ENCODE measurements around the gene DNAH5. TPM values are rescaled to one million over a fixed set of nuclear protein-coding genes. Genes with fewer than 3 reads are reported as not detected.

Gene DNAH5
- total and polyA plus RNA-seq, 2 experiments from 2014 or later = 0.56 to 0.97 TPM

GRCh38 chr5:13932561-13932960 is 11.9 kb downstream of the DNAH5 start (continued):
- TF ChIP-seq EZH2phosphoT487 (IDR thresholded peaks at IDR 0.05; ENCODE audit: unreplicated experiment) (no peak), ZNF331 (CRISPR knock-in tag; IDR thresholded peaks at IDR 0.05; ENCODE audit: low read depth) (no peak), JUNB (IDR thresholded peaks at IDR 0.05; ENCODE audit: unreplicated experiment) (no peak), CREB1 (CRISPR knock-in tag; IDR thresholded peaks at IDR 0.05; ENCODE audit: low read depth) (no peak)

GRCh38 chr5:13932011-13932410 is 12.5 kb downstream of the DNAH5 start:
- Histone ChIP-seq H3K4me2 (no peak overlapping the region), H2AFZ (no peak overlapping the region)
- no peak for ATAC-seq

More at GRCh38 chr5:13932011-13932410, 12.5 kb downstream of the DNAH5 start:
- Histone ChIP-seq H3K4me3 (no peak overlapping the region), H3K27ac (ENCODE audit: low read depth) (no peak overlapping the region), H3K79me2 (replicated peaks; ENCODE audit: insufficient read depth) (no peaks in the 10 kb centered on the region), H3F3A (replicated peaks; ENCODE audit: low read depth) (no peaks in the 10 kb centered on the region), H3K36me3 (ENCODE audit: insufficient read depth) (no peaks in the 10 kb centered on the region; the same call in 1 of the 2 replicates), H3K4me1 (ENCODE audit: insufficient read depth) (no peaks in the 10 kb centered on the region), H3K9me2 (ENCODE audit: insufficient read depth) (peaks cover 7% of the 10 kb centered on the region; the same call in 1 of the 2 replicates), H3K27me3 (ENCODE audit: insufficient read depth) (no peaks in the 10 kb centered on the region), H4K20me1 (replicated peaks; ENCODE audit: insufficient read depth) (no peaks in the 10 kb centered on the region)
- peaks cover 8% of the 10 kb centered on the region for H3K9me3 Mint-ChIP-seq
- no peak overlapping the region for H3K4me3 Mint-ChIP-seq
- no peaks in the 10 kb centered on the region for H3K27me3 Mint-ChIP-seq (ENCODE audit: insufficient read depth, low read depth, poor library complexity)
- DNase-seq (ENCODE audit: low spot score) = no peak
- no peak overlapping the region for H3K27ac Mint-ChIP-seq
- H3K36me3 Mint-ChIP-seq (ENCODE audit: low read depth) = peaks cover 3% of the 10 kb centered on the region; the same call in 1 of the 3 replicates
- no peaks in the 10 kb centered on the region for H3K4me1 Mint-ChIP-seq
- TF ChIP-seq POLR2AphosphoS5 (IDR thresholded peaks at IDR 0.05; ENCODE audit: low read depth) = no peak
- no peak for TF ChIP-seq REST (IDR thresholded peaks at IDR 0.05; ENCODE audit: unreplicated experiment)
- TF ChIP-seq EZH2 (IDR thresholded peaks at IDR 0.05; ENCODE audit: low read depth, unreplicated experiment) = no peak
- TF ChIP-seq ETS1 (IDR thresholded peaks at IDR 0.05) = no peak
- no peak for TF ChIP-seq CREB1 (CRISPR knock-in tag; IDR thresholded peaks at IDR 0.05; ENCODE audit: low read depth)
- TF ChIP-seq JUNB (IDR thresholded peaks at IDR 0.05; ENCODE audit: unreplicated experiment) = no peak
- TF ChIP-seq CTCF (conservative IDR thresholded peaks at IDR 0.05; ENCODE audit: low read depth in 2 of 2) = no peak
- TF ChIP-seq NANOG (IDR thresholded peaks at IDR 0.05; ENCODE audit: borderline replicate concordance) = no peak
- no peak for TF ChIP-seq STAT1 (IDR thresholded peaks at IDR 0.05; ENCODE audit: unreplicated experiment)
- no peak for TF ChIP-seq EZH2phosphoT487 (IDR thresholded peaks at IDR 0.05; ENCODE audit: unreplicated experiment)
- TF ChIP-seq ZNF114 (CRISPR knock-in tag; IDR thresholded peaks at IDR 0.05) = no peak
- TF ChIP-seq ZNF331 (CRISPR knock-in tag; IDR thresholded peaks at IDR 0.05; ENCODE audit: low read depth) = no peak
- TF ChIP-seq ZNF462 (CRISPR knock-in tag; IDR thresholded peaks at IDR 0.05) = no peak

All from GM23338 (cell line).